ENCODE data around the gene ALKBH6. TPM values are rescaled to one million over a fixed set of nuclear protein-coding genes. Genes with fewer than 3 reads are reported as not detected.

Gene ALKBH6
- total and polyA plus RNA-seq, 9 of the 15 experiments (the other 6 are each of a cell fraction or from before 2014, with no cell fraction given) = 0.67 to 62.0 (median 34.5) TPM

DNA sequence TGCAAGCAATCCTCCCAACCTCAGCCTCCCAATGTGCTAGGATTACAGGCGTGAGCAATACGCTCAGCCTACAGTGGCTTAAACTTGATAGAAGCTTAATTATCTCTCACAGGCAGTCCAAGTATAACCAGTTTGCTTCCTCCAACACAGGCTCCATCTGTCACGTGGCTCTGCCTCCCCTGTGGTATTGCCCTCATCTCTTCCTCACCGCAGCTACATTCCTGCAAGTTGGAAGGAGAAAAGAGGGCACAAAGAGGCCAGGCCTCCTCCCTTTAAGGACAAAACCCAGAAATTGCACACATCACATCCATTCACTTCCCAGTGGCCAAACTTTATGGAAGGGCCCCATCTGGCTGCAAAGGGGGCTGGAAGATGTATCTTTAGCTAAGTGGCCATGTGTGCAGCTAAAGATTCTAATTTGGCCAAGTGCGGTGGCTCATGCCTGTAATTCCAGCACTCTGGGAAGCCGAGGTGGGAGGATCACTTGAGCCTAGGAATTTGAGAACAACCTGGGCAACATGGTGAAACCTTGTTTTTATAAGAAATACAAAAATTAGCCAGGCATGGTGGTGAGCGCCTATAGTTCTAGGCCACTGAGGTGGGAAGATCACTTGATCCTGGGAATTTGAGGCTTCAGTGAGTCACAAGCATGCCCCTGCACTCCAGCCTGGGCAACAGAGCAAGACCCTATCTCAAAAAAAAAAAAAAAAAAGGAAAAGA, 22.1 kb downstream of the ALKBH6 start:
- WGBS (ENCODE audit: insufficient coverage, low coverage, missing lambda C conversion rate) = 49% methylated on average over 5 of the region's 7 CpGs
- Histone ChIP-seq H3K27ac (ENCODE audit: extremely low read depth, low read depth, low read length) (no peak overlapping the region), H3K4me1 (replicated peaks in 1 of 2; ENCODE audit: control insufficient read depth in 2 of 2, insufficient read depth in 2 of 2, low read length in 2 of 2) (peaks cover 9 to 38% of the 10 kb centered on the region in 2 experiments; a peak in 4 of 5 replicates), H3K4me2 (ENCODE audit: insufficient read depth, low read length) (no peak overlapping the region), H3K9me3 (replicated peaks; ENCODE audit: control insufficient read depth, insufficient read depth, low read depth, low read length) (peaks cover 3% of the 10 kb centered on the region), H3K79me2 (ENCODE audit: control insufficient read depth, insufficient read depth, low read length) (peaks cover 19% of the 10 kb centered on the region), H3K4me3 (no peak overlapping the region), H3K36me3 (ENCODE audit: control insufficient read depth, insufficient read depth, low read length) (no peaks in the 10 kb centered on the region), H4K20me1 (replicated peaks; ENCODE audit: control insufficient read depth, insufficient read depth, low read length) (0 out of 2 replicates have a peak, but pooled peaks cover 4% of the 10 kb centered on the region), H3K9ac (ENCODE audit: insufficient read depth in 1 of 2, low read depth in 2 of 2, low read length in 2 of 2) (no peak overlapping the region), H2AFZ (ENCODE audit: low read depth, low read length) (0 out of 2 replicates have a peak overlapping the region, but pooled peaks have one; percentile 38), H3K27me3 (ENCODE audit: control insufficient read depth in 2 of 2, insufficient read depth in 2 of 2, low read length in 2 of 2) (peaks cover 0 to under 1% of the 10 kb centered on the region in 2 experiments; a peak in 1 of 5 replicates), H3K9me1 (ENCODE audit: control insufficient read depth, insufficient read depth, low read length) (peaks cover 3% of the 10 kb centered on the region)
- BruUV-seq (replicated peaks) = no TSS peak
- in situ Hi-C loops (cut with MboI) = no loop called here
- ATAC-seq (no peak), FAIRE-seq (no peak), DNase-seq (ENCODE audit: extremely low read depth in 1 of 4, low spot score in 3 of 4) (no peak)
- peak; percentile 38; the same call in 1 of the 2 replicates for TF ChIP-seq RAD51 (IDR thresholded peaks at IDR 0.05; ENCODE audit: borderline replicate concordance, low read depth)
- TF ChIP-seq, protein P1, sequence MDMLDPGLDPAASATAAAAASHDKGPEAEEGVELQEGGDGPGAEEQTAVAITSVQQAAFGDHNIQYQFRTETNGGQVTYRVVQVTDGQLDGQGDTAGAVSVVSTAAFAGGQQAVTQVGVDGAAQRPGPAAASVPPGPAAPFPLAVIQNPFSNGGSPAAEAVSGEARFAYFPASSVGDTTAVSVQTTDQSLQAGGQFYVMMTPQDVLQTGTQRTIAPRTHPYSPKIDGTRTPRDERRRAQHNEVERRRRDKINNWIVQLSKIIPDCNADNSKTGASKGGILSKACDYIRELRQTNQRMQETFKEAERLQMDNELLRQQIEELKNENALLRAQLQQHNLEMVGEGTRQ (CRISPR knock-in tag; IDR thresholded peaks at IDR 0.05) = peak; percentile 28
- TF ChIP-seq ZNF121 (CRISPR knock-in tag; conservative IDR thresholded peaks at IDR 0.05) = 0 out of 2 replicates have a peak, but pooled peaks have one; percentile 21
- no peak for TF ChIP-seq HIVEP1 (CRISPR knock-in tag; IDR thresholded peaks at IDR 0.05)
- TF ChIP-seq, protein P2, sequence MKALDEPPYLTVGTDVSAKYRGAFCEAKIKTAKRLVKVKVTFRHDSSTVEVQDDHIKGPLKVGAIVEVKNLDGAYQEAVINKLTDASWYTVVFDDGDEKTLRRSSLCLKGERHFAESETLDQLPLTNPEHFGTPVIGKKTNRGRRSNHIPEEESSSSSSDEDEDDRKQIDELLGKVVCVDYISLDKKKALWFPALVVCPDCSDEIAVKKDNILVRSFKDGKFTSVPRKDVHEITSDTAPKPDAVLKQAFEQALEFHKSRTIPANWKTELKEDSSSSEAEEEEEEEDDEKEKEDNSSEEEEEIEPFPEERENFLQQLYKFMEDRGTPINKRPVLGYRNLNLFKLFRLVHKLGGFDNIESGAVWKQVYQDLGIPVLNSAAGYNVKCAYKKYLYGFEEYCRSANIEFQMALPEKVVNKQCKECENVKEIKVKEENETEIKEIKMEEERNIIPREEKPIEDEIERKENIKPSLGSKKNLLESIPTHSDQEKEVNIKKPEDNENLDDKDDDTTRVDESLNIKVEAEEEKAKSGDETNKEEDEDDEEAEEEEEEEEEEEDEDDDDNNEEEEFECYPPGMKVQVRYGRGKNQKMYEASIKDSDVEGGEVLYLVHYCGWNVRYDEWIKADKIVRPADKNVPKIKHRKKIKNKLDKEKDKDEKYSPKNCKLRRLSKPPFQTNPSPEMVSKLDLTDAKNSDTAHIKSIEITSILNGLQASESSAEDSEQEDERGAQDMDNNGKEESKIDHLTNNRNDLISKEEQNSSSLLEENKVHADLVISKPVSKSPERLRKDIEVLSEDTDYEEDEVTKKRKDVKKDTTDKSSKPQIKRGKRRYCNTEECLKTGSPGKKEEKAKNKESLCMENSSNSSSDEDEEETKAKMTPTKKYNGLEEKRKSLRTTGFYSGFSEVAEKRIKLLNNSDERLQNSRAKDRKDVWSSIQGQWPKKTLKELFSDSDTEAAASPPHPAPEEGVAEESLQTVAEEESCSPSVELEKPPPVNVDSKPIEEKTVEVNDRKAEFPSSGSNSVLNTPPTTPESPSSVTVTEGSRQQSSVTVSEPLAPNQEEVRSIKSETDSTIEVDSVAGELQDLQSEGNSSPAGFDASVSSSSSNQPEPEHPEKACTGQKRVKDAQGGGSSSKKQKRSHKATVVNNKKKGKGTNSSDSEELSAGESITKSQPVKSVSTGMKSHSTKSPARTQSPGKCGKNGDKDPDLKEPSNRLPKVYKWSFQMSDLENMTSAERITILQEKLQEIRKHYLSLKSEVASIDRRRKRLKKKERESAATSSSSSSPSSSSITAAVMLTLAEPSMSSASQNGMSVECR (CRISPR knock-in tag; IDR thresholded peaks at IDR 0.05) = no peak
- TF ChIP-seq POLR2G (IDR thresholded peaks at IDR 0.05; ENCODE audit: low read depth, low read length) = no peak
- TF ChIP-seq, protein P3, sequence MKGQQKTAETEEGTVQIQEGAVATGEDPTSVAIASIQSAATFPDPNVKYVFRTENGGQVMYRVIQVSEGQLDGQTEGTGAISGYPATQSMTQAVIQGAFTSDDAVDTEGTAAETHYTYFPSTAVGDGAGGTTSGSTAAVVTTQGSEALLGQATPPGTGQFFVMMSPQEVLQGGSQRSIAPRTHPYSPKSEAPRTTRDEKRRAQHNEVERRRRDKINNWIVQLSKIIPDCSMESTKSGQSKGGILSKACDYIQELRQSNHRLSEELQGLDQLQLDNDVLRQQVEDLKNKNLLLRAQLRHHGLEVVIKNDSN (CRISPR knock-in tag; IDR thresholded peaks at IDR 0.05) = peak; percentile 51; the same call in 1 of the 2 replicates
- no peak for TF ChIP-seq NCOR1 (IDR thresholded peaks at IDR 0.05)
- no peak for TF ChIP-seq BACH1 (tag; IDR thresholded peaks at IDR 0.05)
- ChIA-PET CTCF (ENCODE audit: low intra/inter-chr PET ratio) (no interaction called here), POLR2A (no interaction called here)
- intact Hi-C loops (cut with micrococcal nuclease) = loop anchor here (10.0 kb wide), 1 partner anchor 123 kb away; the partner anchor contains the start of genes OVOL3, POLR2I and TBCB

Data from K562 (cell line).